H1 (cell line): ENCODE results near the gene ABCA2. TPM values are rescaled to one million over a fixed set of nuclear protein-coding genes. Genes with fewer than 3 reads are reported as not detected.

Source experiments
- BCL11A ChIP-seq, 2 experiments: IDR thresholded peaks; one replicate each; pipeline ENCODE4 v1.6.1; 2011; ENCODE audit warnings: low read depth in 2 of 2, low read length in 2 of 2, mild to moderate bottlenecking in 2 of 2
- EZH2 ChIP-seq: fragments of 200-600 bp; sonication (generic); IDR thresholded peaks from 2 replicates; pipeline ENCODE4 v1.7.1; 2012; ENCODE audit warnings: low read depth, mild to moderate bottlenecking, moderate library complexity, low read length, inconsistent platforms; ENCODE audit not compliant: severe bottlenecking
- GABPA ChIP-seq: IDR thresholded peaks from 2 replicates; pipeline ENCODE4 v1.6.1; 2011; ENCODE audit warnings: mild to moderate bottlenecking, low read length, moderate library complexity, borderline replicate concordance; ENCODE audit not compliant: insufficient read depth
- SUZ12 ChIP-seq: fragments of 200-600 bp; sonication (generic); IDR thresholded peaks from 2 replicates; pipeline ENCODE4 v1.6.1; 2012; ENCODE audit warnings: mild to moderate bottlenecking, inconsistent platforms, low read length, moderate library complexity, mixed read lengths
- polyA plus RNA-seq, 7 experiments: library from polyadenylated mRNA; depleted of rRNA in 3 of 7; stranded (reverse) in 5 of 7; unstranded in 2 of 7; fragments of >200 nt in 5 of 7; fragments of 200-250 nt in 2 of 7; gene quantifications; 1 replicate in 5 of 7; 2 replicates in 1 of 7; 4 replicates in 1 of 7; pipeline versions ENCODE4 v1.2.1 to v1.2.3, GENCODE V29; 2011 to 2013; ENCODE audit warnings: missing spikeins in 2 of 7, mixed read lengths in 2 of 7
- total RNA-seq: library from RNA; stranded (reverse); fragmentation: NEBNext Ultra II Directional; extraction: Animal tissue kit (Norgen Biotek cat#: 25700); gene quantifications from 2 replicates; pipeline ENCODE4 v1.2.1, GENCODE V29; 2021
- TF ChIP-seq, protein P1 (sequence below): IDR thresholded peaks from 2 replicates; pipeline ENCODE4 v1.6.1; 2012; ENCODE audit warnings: low read length, inconsistent platforms

Gene ABCA2
- total and polyA plus RNA-seq, 2 of the 8 experiments (the other 6 are each of a cell fraction or from before 2014, with no cell fraction given), result 12.5 to 14.3 TPM

DNA sequence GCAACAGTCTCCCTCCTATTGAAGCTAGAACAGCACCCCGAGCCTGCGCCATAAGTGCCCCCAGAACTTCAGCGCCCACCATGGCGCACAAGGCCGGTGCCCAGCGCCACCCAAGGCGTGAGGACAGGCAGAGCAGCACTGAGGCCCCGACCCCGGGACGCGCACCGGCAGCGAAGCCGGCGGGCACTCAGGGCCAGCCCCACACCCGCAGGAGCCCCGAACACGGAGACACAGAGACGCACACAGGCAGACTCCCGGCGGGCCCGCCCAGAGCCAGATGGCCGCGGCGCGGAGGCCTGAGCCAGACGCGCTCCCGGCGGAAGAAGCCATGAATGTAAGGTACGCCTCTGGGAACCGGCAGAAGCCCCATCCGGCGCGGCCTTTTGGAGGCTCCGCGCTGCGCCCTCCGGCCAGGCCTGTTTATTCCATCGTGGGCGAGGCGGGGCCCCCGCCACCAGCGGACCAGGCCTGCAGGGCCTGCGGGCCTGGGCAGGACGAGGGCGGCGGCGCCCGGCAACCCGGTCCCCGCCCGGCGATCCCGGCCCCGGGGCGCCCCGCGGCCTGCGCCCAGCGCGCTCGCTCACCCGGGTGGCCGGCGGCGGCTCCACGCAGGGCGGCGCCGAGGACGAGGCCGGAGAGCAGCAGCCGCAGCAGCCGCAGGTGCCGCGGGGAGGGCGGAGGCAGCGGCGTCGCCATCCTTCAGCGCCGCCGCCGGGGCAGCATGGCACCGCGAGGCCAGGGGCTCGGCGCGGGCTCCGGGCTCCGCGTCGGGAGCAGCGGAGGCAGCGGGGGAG lies 17.5 kb upstream of the ABCA2 start (continued):
- TF ChIP-seq, protein P1, sequence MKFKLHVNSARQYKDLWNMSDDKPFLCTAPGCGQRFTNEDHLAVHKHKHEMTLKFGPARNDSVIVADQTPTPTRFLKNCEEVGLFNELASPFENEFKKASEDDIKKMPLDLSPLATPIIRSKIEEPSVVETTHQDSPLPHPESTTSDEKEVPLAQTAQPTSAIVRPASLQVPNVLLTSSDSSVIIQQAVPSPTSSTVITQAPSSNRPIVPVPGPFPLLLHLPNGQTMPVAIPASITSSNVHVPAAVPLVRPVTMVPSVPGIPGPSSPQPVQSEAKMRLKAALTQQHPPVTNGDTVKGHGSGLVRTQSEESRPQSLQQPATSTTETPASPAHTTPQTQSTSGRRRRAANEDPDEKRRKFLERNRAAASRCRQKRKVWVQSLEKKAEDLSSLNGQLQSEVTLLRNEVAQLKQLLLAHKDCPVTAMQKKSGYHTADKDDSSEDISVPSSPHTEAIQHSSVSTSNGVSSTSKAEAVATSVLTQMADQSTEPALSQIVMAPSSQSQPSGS, result no peak
- TF ChIP-seq GABPA (0 out of 2 replicates have a peak, but pooled peaks have one; percentile 18), SUZ12 (peak; percentile 60), EZH2 (peak; percentile 16), BCL11A (IDR thresholded peaks at IDR 0.05; ENCODE audit: low read depth in 2 of 2, low read length in 2 of 2) (no peak)
